MM.1S (cell line): ENCODE data around the gene FLT1.

ENCODE experiments used
- DNase-seq: peaks from one replicate; pipeline ENCODE4 v3.0.0-alpha.2; 2015
- H2AFZ ChIP-seq: fragments of 300-600 bp; sonication (generic); 2 replicates; pipeline ENCODE4 v1.6.0; 2016; ENCODE audit warnings: antibody characterized with exemption, low read length
- H3F3A ChIP-seq: fragments of 300-600 bp; sonication (generic); 2 replicates; pipeline ENCODE4 v1.6.1; 2016; ENCODE audit warnings: mild to moderate bottlenecking, antibody characterized with exemption, low read length, moderate library complexity, mixed read lengths; ENCODE audit not compliant: insufficient read depth
- H3K27ac ChIP-seq: fragments of 300-600 bp; sonication (generic); 2 replicates; pipeline ENCODE4 v1.5.1; 2016; ENCODE audit warnings: mild to moderate bottlenecking, low read length
- H3K27me3 ChIP-seq: fragments of 300-600 bp; sonication (generic); replicated peaks from 2 replicates; pipeline ENCODE4 v1.6.0; 2016; ENCODE audit warnings: low read length; ENCODE audit not compliant: insufficient read depth
- H3K36me3 ChIP-seq: fragments of 300-600 bp; sonication (generic); replicated peaks from 2 replicates; pipeline ENCODE4 v1.6.1; 2016; ENCODE audit warnings: mild to moderate bottlenecking, low read length, mixed read lengths; ENCODE audit not compliant: insufficient read depth
- H3K4me1 ChIP-seq: fragments of 300-600 bp; sonication (generic); 2 replicates; pipeline ENCODE4 v1.6.1; 2016; ENCODE audit warnings: low read length, mixed read lengths
- H3K4me2 ChIP-seq: fragments of 300-600 bp; sonication (generic); 2 replicates; pipeline ENCODE4 v1.6.0; 2016; ENCODE audit warnings: low read depth, low read length
- H3K4me3 ChIP-seq: fragments of 300-600 bp; sonication (generic); 2 replicates; pipeline ENCODE4 v1.5.1; 2016; ENCODE audit warnings: low read length, mixed read lengths
- H3K79me2 ChIP-seq: fragments of 300-600 bp; sonication (generic); 2 replicates; pipeline ENCODE4 v1.6.1; 2016; ENCODE audit warnings: mixed run types, low read length, mixed read lengths
- H3K9ac ChIP-seq: fragments of 300-600 bp; sonication (generic); 2 replicates; pipeline ENCODE4 v1.6.1; 2016; ENCODE audit warnings: low read length, mixed read lengths
- H3K9me2 ChIP-seq: fragments of 300-600 bp; sonication (generic); replicated peaks from 2 replicates; pipeline ENCODE4 v1.6.1; 2016; ENCODE audit warnings: mild to moderate bottlenecking, low read length, mixed read lengths; ENCODE audit not compliant: insufficient read depth
- H3K9me3 ChIP-seq: fragments of 300-600 bp; sonication (generic); replicated peaks from 2 replicates; pipeline ENCODE4 v1.6.1; 2016; ENCODE audit warnings: mild to moderate bottlenecking, low read length, mixed read lengths; ENCODE audit not compliant: insufficient read depth
- H4K20me1 ChIP-seq: fragments of 300-600 bp; sonication (generic); 2 replicates; pipeline ENCODE4 v1.6.1; 2016; ENCODE audit warnings: mild to moderate bottlenecking, low read length, moderate library complexity, mixed read lengths; ENCODE audit not compliant: insufficient read depth
- EZH2 ChIP-seq: fragments of 300-600 bp; sonication (generic); optimal IDR thresholded peaks from 2 replicates; pipeline ENCODE3; 2017; ENCODE audit warnings: low read depth, mild to moderate bottlenecking, antibody characterized with exemption, low read length, mixed read lengths
- EZH2phosphoT487 ChIP-seq: fragments of 300-600 bp; sonication (generic); IDR thresholded peaks from 2 replicates; pipeline ENCODE4 v1.6.1; 2018; ENCODE audit warnings: antibody characterized with exemption, low read length
- TF ChIP-seq, protein P1 (sequence below): fragments of 300-600 bp; sonication (generic); IDR thresholded peaks from 2 replicates; pipeline ENCODE4 v1.5.1; 2016; ENCODE audit warnings: antibody characterized with exemption, low read length, mixed read lengths

FLT1 gene

GRCh38 chr13:28420704-28421103 is 74.2 kb downstream of the FLT1 start:
- Histone ChIP-seq H3K27ac (no peak overlapping the region), H3K9me2 (no peaks in the 10 kb centered on the region), H3K36me3 (no peaks in the 10 kb centered on the region), H3K9me3 (no peaks in the 10 kb centered on the region), H3K4me1 (no peaks in the 10 kb centered on the region), H4K20me1 (no peaks in the 10 kb centered on the region), H3F3A (no peaks in the 10 kb centered on the region), H3K27me3 (no peaks in the 10 kb centered on the region), H2AFZ (no peak overlapping the region), H3K79me2 (no peaks in the 10 kb centered on the region), H3K4me2 (no peak overlapping the region), H3K4me3 (no peak overlapping the region), H3K9ac (no peak overlapping the region)
- no peak for DNase-seq
- no peak for TF ChIP-seq EZH2
- no peak for TF ChIP-seq EZH2phosphoT487
- TF ChIP-seq, protein P1, sequence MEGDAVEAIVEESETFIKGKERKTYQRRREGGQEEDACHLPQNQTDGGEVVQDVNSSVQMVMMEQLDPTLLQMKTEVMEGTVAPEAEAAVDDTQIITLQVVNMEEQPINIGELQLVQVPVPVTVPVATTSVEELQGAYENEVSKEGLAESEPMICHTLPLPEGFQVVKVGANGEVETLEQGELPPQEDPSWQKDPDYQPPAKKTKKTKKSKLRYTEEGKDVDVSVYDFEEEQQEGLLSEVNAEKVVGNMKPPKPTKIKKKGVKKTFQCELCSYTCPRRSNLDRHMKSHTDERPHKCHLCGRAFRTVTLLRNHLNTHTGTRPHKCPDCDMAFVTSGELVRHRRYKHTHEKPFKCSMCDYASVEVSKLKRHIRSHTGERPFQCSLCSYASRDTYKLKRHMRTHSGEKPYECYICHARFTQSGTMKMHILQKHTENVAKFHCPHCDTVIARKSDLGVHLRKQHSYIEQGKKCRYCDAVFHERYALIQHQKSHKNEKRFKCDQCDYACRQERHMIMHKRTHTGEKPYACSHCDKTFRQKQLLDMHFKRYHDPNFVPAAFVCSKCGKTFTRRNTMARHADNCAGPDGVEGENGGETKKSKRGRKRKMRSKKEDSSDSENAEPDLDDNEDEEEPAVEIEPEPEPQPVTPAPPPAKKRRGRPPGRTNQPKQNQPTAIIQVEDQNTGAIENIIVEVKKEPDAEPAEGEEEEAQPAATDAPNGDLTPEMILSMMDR, result no peak

DNA sequence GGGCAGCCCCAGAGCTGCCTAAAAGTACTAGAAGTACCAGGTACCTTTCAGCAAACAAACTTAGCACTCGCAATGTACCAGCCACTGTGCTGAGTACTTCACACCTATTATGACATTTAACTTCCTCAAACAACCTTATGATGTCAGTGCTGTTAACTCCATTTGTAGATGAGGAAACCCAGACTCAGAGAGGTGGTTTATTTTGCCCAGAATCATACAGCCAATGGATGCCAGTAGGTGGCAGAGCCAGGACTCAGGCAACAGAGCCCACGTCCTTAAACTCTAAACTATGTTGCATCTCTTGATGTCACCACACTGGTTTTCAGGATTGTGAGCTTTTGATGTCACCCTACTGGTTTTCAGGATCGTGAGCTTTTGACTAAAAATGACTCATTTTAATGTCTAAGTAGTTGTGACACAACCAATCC is 78.9 kb downstream of the FLT1 start:
- Histone ChIP-seq H3K27me3 (no peaks in the 10 kb centered on the region), H3K79me2 (no peaks in the 10 kb centered on the region), H3K27ac (no peak overlapping the region), H3K4me3 (no peak overlapping the region), H3K9me3 (no peaks in the 10 kb centered on the region), H4K20me1 (no peaks in the 10 kb centered on the region), H3K9ac (no peak overlapping the region), H3F3A (no peaks in the 10 kb centered on the region), H2AFZ (no peak overlapping the region), H3K36me3 (no peaks in the 10 kb centered on the region), H3K9me2 (no peaks in the 10 kb centered on the region), H3K4me2 (no peak overlapping the region), H3K4me1 (no peaks in the 10 kb centered on the region)
- TF ChIP-seq, protein P1, result no peak
- TF ChIP-seq EZH2phosphoT487 (no peak), EZH2 (no peak)
- no peak for DNase-seq

GRCh38 chr13:28413999-28414398 is 80.9 kb downstream of the FLT1 start:
- no peaks in the 10 kb centered on the region for H3K36me3 ChIP-seq
- no peak for DNase-seq
- no peak overlapping the region for H3K4me2 ChIP-seq
- TF ChIP-seq, protein P1, result no peak
- no peak for TF ChIP-seq EZH2phosphoT487
- TF ChIP-seq EZH2, result no peak
- H3K4me1 ChIP-seq, result no peaks in the 10 kb centered on the region
- H3K9ac ChIP-seq, result no peak overlapping the region
- H3K9me2 ChIP-seq, result no peaks in the 10 kb centered on the region
- H3K79me2 ChIP-seq, result no peaks in the 10 kb centered on the region
- H4K20me1 ChIP-seq, result no peaks in the 10 kb centered on the region
- H2AFZ ChIP-seq, result no peak overlapping the region
- H3F3A ChIP-seq, result no peaks in the 10 kb centered on the region
- no peaks in the 10 kb centered on the region for H3K9me3 ChIP-seq
- no peak overlapping the region for H3K4me3 ChIP-seq
- no peaks in the 10 kb centered on the region for H3K27me3 ChIP-seq
- H3K27ac ChIP-seq, result no peak overlapping the region
